Thymus (tissue), 2 donors: ENCODE data around the gene FAM187B. TPM values are rescaled to one million over a fixed set of nuclear protein-coding genes. Genes with fewer than 3 reads are reported as not detected.

Experiments used
- polyA plus RNA-seq: library from polyadenylated mRNA; stranded (reverse); fragments of 200-250 nt; gene quantifications from one replicate; pipeline ENCODE4 v1.2.3, GENCODE V29; 2013
- total RNA-seq: library from RNA; stranded (reverse); fragments of 120-200 nt; gene quantifications from one replicate; pipeline ENCODE4 v1.2.4, GENCODE V29; 2013
- donor health status: healthy.

Gene FAM187B
- total and polyA plus RNA-seq, 2 donors: 0.09 TPM; not detected in 1

Other genes with a start within 250 kb of the FAM187B start
- 18.7 TPM for gene GRAMD1A, start 228.4 kb downstream of the FAM187B start, total RNA-seq
- 51.9 TPM for gene GRAMD1A, start 228.4 kb downstream of the FAM187B start, polyA plus RNA-seq
- 0.28 TPM for gene SCN1B, start 198.3 kb downstream of the FAM187B start, total RNA-seq
- 3.4 TPM for gene SCN1B, start 198.3 kb downstream of the FAM187B start, polyA plus RNA-seq
- 0.66 TPM for gene HPN, start 187.0 kb downstream of the FAM187B start, total RNA-seq
- gene HPN, start 187.0 kb downstream of the FAM187B start, polyA plus RNA-seq: 0.82 TPM
- gene FXYD3, start 112.9 kb downstream of the FAM187B start, total RNA-seq: 22.8 TPM
- 175 TPM for gene FXYD3, start 112.9 kb downstream of the FAM187B start, polyA plus RNA-seq
- 0.52 TPM for gene LGI4, start 93.7 kb downstream of the FAM187B start, total RNA-seq
- 9.8 TPM for gene LGI4, start 93.7 kb downstream of the FAM187B start, polyA plus RNA-seq
- gene FXYD1, start 89.9 kb downstream of the FAM187B start, total RNA-seq: 3.2 TPM
- gene FXYD1, start 89.9 kb downstream of the FAM187B start, polyA plus RNA-seq: 17.1 TPM
- gene FXYD7, start 85.5 kb downstream of the FAM187B start, total RNA-seq: not detected
- gene FXYD7, start 85.5 kb downstream of the FAM187B start, polyA plus RNA-seq: 1.9 TPM
- 42.6 TPM for gene FXYD5, start 74.0 kb downstream of the FAM187B start, total RNA-seq
- 136 TPM for gene FXYD5, start 74.0 kb downstream of the FAM187B start, polyA plus RNA-seq
- 5.7 TPM for gene LSR, start 20.3 kb upstream of the FAM187B start, total RNA-seq
- 20.1 TPM for gene LSR, start 20.3 kb upstream of the FAM187B start, polyA plus RNA-seq
- 58.8 TPM for gene USF2, start 40.2 kb upstream of the FAM187B start, total RNA-seq
- 151 TPM for gene USF2, start 40.2 kb upstream of the FAM187B start, polyA plus RNA-seq
- gene HAMP, start 53.8 kb upstream of the FAM187B start, total RNA-seq: 0.24 TPM
- 6.8 TPM for gene HAMP, start 53.8 kb upstream of the FAM187B start, polyA plus RNA-seq
- 0.09 TPM for gene MAG, start 63.4 kb upstream of the FAM187B start, total RNA-seq
- 0.41 TPM for gene MAG, start 63.4 kb upstream of the FAM187B start, polyA plus RNA-seq
- 1.7 TPM for gene CD22, start 100.4 kb upstream of the FAM187B start, total RNA-seq
- 12.3 TPM for gene CD22, start 100.4 kb upstream of the FAM187B start, polyA plus RNA-seq
- gene FFAR1, start 119.2 kb upstream of the FAM187B start, total RNA-seq: 0.05 TPM
- gene FFAR1, start 119.2 kb upstream of the FAM187B start, polyA plus RNA-seq: 0.05 TPM
- 0.33 TPM for gene FFAR3, start 129.7 kb upstream of the FAM187B start, total RNA-seq
- gene FFAR3, start 129.7 kb upstream of the FAM187B start, polyA plus RNA-seq: 0.41 TPM
- 0.05 TPM for gene GPR42, start 142.3 kb upstream of the FAM187B start, total RNA-seq
- 0.25 TPM for gene GPR42, start 142.3 kb upstream of the FAM187B start, polyA plus RNA-seq
- gene FFAR2, start 219.5 kb upstream of the FAM187B start, total RNA-seq: 0.47 TPM
- 1.1 TPM for gene FFAR2, start 219.5 kb upstream of the FAM187B start, polyA plus RNA-seq